ENCODE measurements around the gene KDELR3. TPM values are rescaled to one million over a fixed set of nuclear protein-coding genes. Genes with fewer than 3 reads are reported as not detected.

KDELR3 gene
- total and polyA plus RNA-seq, 2 of the 8 experiments (the other 6 are each of a cell fraction or from before 2014, with no cell fraction given): 7.9 to 13.0 TPM

- Histone ChIP-seq H2BK12ac (ENCODE audit: low read depth, low read length) (no peak overlapping the region), H3K23me2 (ENCODE audit: low read depth, low read length) (no peaks in the 10 kb centered on the region), H4K5ac (ENCODE audit: insufficient read length, low read depth, low read length) (no peak overlapping the region), H4K91ac (replicated peaks; ENCODE audit: insufficient read length, low read length) (no peak overlapping the region), H3K18ac (ENCODE audit: extremely low read depth, low read length) (no peak overlapping the region), H3K9me3 (ENCODE audit: insufficient read depth in 2 of 2, low read depth in 1 of 2, low read length in 1 of 2) (no peaks in the 10 kb centered on the region), H4K8ac (ENCODE audit: extremely low read depth, insufficient read depth, low read length) (no peak overlapping the region), H3K56ac (replicated peaks; ENCODE audit: insufficient read length, low read depth, low read length) (no peak overlapping the region), H3K4me2 (ENCODE audit: insufficient read depth in 1 of 2, low read depth in 2 of 2, low read length in 2 of 2) (no peak overlapping the region), H3K23ac (ENCODE audit: insufficient read length) (no peak overlapping the region), H2BK20ac (ENCODE audit: low read length) (no peak overlapping the region), H3K79me1 (ENCODE audit: low read depth, low read length) (no peaks in the 10 kb centered on the region; the same call in 1 of the 2 replicates), H3K14ac (ENCODE audit: insufficient read length) (no peak overlapping the region), H3K4ac (replicated peaks; ENCODE audit: insufficient read length, low read depth, low read length) (no peak overlapping the region), H3K79me2 (ENCODE audit: control insufficient read depth in 1 of 2, insufficient read depth in 2 of 2, low read length in 2 of 2) (peaks cover 0 to 3% of the 10 kb centered on the region in 2 experiments; a peak in 2 of 4 replicates), H2BK5ac (ENCODE audit: low read depth, low read length) (no peak overlapping the region; the same call in 1 of the 2 replicates), H2AFZ (ENCODE audit: low read length) (no peak overlapping the region), H2AK5ac (ENCODE audit: low read depth, low read length) (no peak overlapping the region), H4K20me1 (replicated peaks in 1 of 2; ENCODE audit: control insufficient read depth in 1 of 2, insufficient read depth in 2 of 2, low read length in 2 of 2) (peaks cover 6 to 7% of the 10 kb centered on the region in 2 experiments), H3K4me1 (replicated peaks in 1 of 4; ENCODE audit: control insufficient read depth in 3 of 4, insufficient read depth in 4 of 4, low read length in 3 of 4) (peaks cover 0 to 4% (median 3%) of the 10 kb centered on the region in 4 experiments; a peak in 2 of 7 replicates), H3K27me3 (replicated peaks in 1 of 4; ENCODE audit: control insufficient read depth in 3 of 4, extremely low read depth in 1 of 4, insufficient read depth in 3 of 4, low read length in 3 of 4) (no peaks in the 10 kb centered on the region), H2BK120ac (replicated peaks; ENCODE audit: low read depth, low read length) (no peak overlapping the region), H3K9ac (replicated peaks in 1 of 4; ENCODE audit: extremely low read depth in 1 of 4, low read depth in 3 of 4, low read length in 3 of 4) (no peak overlapping the region), H3K36me3 (ENCODE audit: control insufficient read depth in 2 of 4, insufficient read depth in 4 of 4, low read length in 3 of 4) (peaks cover 63 to 100% (median 88%) of the 10 kb centered on the region in 4 experiments), H3K4me3 (ENCODE audit: extremely low read depth in 1 of 4, insufficient read depth in 2 of 4, low read depth in 3 of 4, low read length in 4 of 4) (no peak overlapping the region), H2BK15ac (ENCODE audit: low read length) (no peak overlapping the region), H3K27ac (ENCODE audit: low read depth, low read length) (no peak overlapping the region)
- CTCF ChIA-PET (ENCODE audit: partially characterized antibody): interaction anchor here (0.9 to 1.8 kb wide), 2 partner anchors 9 to 49 kb away, joined by 3 to 9 read pairs; no protein-coding TSS in a partner anchor
- FAIRE-seq (no peak), DNase-seq (ENCODE audit: low read depth in 1 of 2, low spot score in 2 of 2) (no peak)
- WGBS, 2 experiments (ENCODE audit: extremely low coverage in 1 of 2, insufficient coverage in 1 of 2, insufficient read length in 1 of 2, insufficient replicate concordance in 2 of 2, low coverage in 1 of 2, low lambda C conversion rate in 2 of 2, missing lambda C conversion rate in 1 of 2): 86% methylated on average over 5 of the region's 5 CpGs; no CpG with 5 or more reads in 1 of the 2 experiments
- POLR2A ChIA-PET (ENCODE audit: partially characterized antibody): interaction anchor here (0.7 to 40.8 kb wide), 8 partner anchors 4 to 221 kb away, joined by 3 to 1102 read pairs (median 5); partner anchors contain the start of gene KDELR3
- peak; percentile 35; the same call in 1 of the 2 replicates for TF ChIP-seq POLR2AphosphoS5 (IDR thresholded peaks at IDR 0.05; ENCODE audit: low read depth, low read length)
- no peak for TF ChIP-seq NRF1 (IDR thresholded peaks at IDR 0.05; ENCODE audit: low read depth, low read length)
- no peak for TF ChIP-seq SIX5 (IDR thresholded peaks at IDR 0.05; ENCODE audit: low read depth, low read length)
- no peak for TF ChIP-seq E2F6 (IDR thresholded peaks at IDR 0.05)
Observed at GRCh38 chr22:38485783-38486182, 17.9 kb downstream of the KDELR3 start.
